GM18508 (cell line): ENCODE measurements around the gene CD82.
A peak's percentile ranks its signal among the peaks of the same experiment; 100 is the strongest.

ENCODE experiments used
- ATAC-seq: cut with Tn5 transposase; IDR thresholded peaks from one replicate; pipeline ENCODE4 v1.9.1; 2021; ENCODE audit warnings: moderate number of reproducible peaks; ENCODE audit not compliant: insufficient read depth, unreplicated experiment

Gene CD82, protein sequence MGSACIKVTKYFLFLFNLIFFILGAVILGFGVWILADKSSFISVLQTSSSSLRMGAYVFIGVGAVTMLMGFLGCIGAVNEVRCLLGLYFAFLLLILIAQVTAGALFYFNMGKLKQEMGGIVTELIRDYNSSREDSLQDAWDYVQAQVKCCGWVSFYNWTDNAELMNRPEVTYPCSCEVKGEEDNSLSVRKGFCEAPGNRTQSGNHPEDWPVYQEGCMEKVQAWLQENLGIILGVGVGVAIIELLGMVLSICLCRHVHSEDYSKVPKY

DNA sequence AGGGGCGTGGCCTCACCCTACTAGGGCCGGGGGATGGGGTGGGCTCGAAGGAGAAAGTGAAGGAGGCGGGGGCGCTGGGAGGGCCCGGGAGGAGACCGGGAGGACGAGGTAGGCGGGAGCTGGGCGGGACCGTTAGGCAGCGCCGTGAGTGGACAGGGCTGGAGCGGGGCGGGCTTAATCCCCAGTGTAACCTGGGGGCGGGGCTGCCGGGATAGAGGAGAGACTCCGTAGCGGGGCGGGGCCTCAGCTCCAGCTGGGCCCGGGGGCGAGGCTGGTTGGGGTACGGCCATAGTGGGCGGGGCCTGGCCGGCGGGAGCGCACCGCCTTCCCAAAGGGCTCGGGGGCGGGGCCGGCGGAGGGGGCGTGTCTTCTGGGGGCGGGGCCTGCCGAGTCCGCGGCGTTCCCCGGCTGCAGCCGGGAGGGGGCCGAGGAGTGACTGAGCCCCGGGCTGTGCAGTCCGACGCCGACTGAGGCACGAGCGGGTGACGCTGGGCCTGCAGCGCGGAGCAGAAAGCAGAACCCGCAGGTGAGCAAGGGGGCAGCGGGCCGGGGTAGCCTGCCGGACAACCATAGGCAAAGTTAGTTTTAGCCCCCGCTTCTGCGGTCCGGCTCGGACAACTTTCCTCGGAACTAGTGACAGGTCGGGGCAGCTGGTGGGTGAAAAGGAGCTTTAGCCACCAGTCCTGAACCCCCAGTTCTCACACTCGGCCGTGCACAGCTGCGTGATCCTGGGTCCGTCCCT, at the start of gene CD82:
Gene CD82 (plus strand): TSS at position 453 of the 742 bp plus-strand sequence. CDS start 29,000 bp downstream, outside the sequence.
- peak; percentile 38 for ATAC-seq

DNA sequence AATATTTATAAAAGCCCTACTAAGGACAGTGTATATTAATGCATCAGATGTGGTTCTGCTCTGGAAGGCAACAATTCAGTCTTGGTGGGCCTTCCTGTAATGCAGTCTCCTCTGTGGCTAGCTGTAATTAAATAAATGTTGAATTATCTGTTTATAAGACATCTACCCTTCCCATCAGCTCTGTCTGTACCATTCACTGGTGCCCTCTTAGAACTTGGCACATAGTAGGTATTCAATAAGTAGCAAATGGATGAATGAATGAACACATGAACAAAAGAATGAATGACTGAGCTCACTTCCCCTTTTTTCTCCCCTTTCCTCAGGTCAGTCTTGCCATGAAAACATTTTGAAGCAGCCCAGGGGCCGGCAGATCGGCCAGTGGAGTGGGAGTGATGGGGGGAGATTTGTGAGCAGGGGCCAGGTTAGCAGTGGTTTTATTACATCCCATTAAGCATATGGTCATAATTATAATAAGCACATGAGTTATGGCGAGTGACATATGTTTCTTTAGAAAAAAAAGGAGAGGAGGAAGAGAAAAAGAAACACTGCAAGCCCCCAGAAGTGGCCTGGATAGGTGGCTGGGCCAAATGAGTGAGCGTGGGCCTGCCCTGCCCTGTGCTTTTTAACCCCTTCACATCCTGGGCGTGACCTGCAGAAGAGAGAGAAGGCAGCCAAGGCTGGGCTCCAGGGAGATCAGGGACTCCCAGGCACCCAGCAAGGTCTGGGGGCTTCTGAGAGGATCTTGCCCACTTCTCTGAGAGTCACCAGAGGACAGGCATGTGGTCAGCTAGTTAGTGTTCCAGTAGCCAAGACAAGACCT, 48.6 kb upstream of the CD82 start:
- ATAC-seq: no peak

DNA sequence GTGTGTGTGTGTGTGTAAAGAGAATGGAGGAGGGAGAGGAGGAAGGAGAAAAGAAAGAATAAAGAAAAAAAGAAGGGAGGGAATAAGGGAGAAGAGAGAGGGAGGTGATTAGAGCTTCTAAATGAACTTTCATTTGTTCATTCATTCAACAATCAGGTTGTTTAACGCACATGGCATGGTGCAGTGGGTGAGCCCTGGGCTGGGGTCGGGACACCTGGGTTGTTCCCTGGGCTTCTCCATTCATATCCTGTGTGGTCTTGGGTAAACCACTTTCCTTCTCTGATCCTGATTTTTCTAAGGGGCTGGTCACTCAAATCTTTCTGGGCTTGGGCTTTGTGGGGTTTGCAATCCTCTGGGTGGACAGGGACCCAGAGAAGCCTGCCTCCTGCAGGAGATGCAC, 47.9 kb upstream of the CD82 start:
- ATAC-seq: no peak

DNA sequence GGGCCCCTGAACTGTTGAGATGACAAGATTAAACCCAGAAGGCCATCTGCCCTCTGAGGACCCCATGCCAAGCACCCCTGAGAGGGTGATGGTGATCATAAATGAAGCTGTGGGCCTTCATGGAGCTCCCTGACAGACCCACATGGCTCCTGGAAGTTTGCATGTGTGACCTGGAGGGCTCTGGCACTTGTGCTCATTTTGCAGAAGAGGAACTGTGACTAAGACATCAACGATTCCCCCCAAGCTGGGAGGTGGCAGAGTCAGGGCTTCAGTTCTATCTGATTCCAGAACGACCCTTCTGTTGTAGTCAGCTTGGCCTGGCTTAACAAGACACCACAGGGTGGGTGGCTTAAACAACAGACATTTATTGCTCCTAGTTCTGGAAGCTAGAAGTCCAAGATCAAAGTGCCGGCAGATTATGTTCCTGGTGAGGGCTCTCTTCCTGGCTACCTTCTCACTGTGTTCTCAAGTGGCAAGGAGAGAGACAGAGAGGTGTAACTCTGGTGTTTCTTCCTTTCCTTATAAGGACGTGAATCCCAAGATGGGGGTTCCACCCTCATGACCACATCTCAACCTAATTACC, 46.4 kb upstream of the CD82 start:
- no peak for ATAC-seq

DNA sequence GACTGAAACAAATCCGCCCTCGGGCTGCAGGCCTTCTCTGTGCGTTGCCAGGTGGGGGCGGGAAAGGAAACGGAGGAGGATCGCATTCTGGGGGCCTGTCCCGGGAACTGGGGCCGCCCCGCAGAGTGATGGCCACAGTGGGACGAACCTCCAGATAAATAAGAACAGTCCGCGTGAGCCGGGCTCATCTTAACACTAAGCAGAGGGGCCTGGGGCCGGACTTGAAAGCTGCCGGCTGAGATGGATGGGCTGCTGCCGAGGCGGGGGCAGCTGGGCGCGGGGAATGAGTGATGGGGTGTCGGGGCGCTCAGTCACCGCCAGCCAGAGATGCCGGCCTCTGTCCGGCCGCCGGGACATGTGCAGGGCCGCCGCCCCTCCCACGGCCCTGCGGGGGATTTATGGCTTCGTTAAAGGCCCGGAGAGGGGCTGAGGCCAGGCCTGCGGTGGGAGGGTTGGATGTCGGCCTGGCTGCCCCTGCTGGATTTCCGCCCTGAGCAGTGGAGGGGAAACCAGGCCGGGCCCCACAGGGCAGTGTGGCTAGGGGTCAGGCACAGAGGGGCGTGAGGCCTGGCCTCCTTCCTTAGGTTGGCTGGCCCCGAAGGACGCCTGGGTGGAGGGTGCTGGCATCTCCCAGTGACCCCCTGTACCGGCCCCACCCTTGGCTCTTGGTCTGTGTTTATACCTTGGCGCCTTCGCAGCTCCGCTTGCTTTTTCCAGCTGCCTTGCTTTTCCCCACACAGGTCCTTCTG, 45.3 kb upstream of the CD82 start:
- ATAC-seq: no peak

DNA sequence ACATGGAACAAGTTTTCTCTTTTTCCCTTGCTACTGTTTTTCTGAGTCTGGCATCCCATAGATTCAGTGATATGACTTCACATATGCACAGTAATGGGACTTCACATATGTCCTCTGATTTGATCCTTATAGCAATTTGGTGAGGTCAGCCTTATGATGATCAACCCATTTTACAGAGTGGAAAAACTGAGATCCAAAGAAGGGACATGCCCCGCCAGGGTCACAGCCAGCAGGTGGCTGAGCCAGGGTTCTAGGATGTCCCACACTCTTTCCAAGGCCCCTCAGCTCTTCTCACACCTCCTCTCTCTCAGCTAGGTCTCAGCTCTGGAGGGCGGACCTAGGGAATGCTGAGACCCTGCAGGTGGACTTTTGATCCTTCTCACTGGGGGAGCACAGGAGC, 44.3 kb upstream of the CD82 start:
- no peak for ATAC-seq

DNA sequence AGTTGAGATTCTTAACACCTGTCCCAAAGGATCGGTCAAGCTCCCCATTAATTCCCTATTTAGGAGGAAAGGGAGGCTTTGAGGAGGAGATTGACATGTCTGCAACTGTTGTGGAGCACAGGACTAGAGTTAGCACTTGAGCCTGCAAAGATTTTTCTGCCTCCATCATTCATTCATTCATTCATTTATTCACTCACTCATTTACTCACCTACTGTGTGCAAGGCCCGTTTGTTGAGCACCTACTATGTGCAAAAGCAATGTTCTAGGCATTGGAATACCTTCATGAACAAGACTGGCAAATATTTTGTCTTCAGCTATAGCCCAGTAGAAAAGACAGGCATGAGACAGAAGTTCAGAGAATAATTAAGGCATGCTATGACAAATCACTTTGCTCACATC, 43.2 kb upstream of the CD82 start:
- ATAC-seq: no peak

DNA sequence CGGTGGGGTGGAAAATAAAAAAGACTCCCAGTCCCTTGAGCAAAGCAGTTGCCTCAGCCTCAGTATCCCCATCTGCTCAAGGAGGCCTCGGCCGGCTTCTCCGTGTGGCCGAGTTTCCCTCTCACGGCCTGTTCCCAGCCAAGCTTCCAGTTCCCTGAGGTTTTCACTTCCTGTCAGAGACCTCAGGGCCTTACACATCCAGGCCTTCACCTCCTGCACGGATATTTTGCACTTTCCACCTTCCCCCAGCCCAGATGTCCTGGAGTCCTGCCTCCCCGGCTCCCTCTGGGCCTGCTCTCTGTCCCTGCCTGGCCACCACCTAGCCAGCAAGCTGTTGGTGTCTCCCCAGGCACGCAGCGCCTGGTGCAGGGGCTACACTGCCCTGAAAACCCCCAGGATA, 41.1 kb upstream of the CD82 start:
- no peak for ATAC-seq

DNA sequence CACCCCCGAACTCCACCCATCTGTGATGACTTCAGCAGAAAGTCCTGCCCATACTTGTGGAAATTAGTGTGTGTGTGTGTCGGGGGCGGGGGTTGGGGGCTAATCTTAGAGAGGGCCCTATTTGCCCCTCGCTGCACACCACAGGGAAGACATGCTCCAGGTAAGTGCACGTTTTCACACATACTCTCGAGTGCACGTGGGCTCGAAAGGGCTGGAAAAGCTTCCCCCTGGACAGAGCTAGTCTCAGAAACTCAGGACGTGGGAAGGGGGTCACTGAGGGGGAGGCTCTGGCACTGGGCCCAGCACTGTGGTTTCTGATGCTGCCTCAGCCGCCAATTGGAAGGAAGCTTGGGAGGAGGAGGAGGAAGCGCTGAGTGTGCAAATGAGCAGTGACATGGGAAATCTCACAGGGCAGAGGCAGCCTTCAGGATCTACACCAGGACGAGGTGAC, 40.7 kb upstream of the CD82 start:
- ATAC-seq: no peak

DNA sequence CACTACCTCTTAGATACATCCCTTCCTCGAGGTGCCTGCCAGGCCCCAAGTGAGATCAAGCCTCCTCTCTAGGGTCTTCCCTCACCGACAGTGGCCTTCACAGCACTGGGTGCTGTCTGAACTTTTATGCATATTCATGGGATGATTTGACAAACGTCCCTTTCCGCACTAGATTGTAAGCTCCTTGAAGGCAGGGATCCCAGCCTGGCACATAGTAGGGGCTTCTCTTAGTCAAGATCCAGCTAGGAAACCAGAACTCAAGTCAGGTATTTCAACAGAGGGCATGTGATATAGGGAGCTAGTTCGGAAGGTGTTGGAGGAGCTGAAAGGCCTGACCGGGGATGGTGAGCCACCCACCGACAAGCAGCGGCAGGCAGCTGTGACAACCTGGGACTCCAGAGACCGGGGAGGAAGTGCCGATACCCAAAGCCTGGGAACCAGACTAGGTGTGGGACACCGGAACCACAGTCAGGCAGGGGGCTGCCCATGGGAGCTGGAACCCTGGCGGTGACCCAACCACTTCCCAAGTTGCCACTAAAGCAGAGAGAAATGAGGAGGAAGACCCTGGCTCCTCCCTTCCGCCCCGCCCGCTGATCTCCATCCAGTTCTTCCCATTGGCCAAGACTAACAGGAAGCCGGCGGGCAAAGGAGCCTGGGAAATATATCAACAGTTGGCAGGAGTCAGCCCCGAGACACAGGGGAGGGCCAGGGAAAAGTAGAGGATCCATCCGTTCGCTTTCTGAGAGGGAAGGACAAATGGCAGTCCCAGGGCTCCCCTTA, 39.8 kb upstream of the CD82 start:
- ATAC-seq: no peak

DNA sequence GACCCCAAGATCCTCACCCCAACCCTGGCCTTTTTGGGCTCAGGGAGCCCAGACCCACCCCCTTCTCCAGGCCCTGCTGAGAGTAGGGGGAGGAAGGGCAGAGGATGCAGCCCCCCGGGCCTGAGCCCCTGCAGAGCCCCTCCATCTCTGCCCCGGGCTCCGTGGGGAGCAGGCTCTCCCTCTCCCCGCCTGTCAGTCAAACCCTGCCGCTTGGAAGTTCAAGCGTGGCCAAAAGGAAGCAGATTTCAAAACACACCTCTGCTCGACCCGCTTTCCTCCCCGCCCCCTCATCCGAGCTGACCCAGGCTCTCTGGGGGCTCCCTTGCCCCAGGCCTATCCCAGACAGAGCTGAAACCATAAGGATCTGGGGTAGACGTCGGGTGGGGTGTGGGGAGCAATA, 39.0 kb upstream of the CD82 start:
- no peak for ATAC-seq

DNA sequence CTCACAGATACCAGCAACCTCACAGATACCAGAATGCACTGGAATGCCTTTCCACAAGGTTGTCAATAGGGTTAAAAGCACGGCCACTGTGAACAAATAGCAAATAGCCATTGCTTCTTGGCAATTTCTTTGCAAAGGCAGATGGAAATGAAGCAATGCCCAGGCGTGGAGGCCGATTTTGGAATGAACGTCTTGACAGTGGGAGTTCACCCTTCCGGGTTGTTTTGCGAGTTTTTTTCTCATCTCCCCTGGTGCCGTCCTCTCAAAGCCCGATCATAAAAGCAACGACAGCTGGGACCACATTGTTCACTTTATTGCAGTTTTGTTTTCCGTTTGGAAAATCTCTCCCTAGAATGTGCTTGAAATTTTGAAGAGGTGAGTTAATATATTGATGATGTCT, 38.0 kb upstream of the CD82 start:
- ATAC-seq: no peak

DNA sequence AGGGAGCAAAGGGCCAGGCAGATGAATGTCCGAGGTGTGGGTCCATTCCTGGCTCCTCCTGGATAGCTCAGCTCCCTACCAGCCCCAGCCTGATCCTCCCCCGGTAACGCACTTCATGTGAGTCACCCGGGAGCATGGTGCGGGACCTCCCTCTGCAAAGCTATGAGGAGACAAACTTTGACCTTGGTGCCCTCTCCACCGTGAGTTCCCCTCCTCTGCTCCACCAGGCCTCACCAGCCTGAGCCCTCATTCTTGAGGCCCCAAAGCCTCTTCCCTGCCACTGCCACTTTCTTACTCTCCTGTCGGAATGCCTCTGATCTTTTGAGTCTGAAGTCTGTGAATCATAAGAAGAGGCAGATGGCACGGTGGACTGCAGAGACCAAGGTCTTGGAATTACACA, 37.4 kb upstream of the CD82 start:
- no peak for ATAC-seq

DNA sequence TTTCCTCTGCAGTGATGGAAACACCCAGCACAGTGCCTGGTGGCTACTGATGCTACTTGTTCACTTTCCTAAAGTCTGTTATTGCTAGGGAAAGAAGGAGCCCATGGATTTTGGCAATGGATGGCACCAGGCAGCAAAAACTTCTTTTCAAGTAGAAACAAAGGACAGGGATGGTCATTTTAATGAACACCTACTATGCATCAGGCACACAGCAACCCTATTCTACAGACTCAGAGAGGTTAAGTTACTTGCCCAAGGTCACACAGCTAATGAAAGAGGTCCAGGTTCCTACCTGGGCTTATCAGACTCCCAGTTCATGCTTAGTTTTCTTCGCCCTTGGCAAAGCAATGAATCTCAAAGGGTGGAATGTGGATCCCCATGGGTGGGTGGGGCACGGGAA, 36.9 kb upstream of the CD82 start:
- ATAC-seq: no peak

DNA sequence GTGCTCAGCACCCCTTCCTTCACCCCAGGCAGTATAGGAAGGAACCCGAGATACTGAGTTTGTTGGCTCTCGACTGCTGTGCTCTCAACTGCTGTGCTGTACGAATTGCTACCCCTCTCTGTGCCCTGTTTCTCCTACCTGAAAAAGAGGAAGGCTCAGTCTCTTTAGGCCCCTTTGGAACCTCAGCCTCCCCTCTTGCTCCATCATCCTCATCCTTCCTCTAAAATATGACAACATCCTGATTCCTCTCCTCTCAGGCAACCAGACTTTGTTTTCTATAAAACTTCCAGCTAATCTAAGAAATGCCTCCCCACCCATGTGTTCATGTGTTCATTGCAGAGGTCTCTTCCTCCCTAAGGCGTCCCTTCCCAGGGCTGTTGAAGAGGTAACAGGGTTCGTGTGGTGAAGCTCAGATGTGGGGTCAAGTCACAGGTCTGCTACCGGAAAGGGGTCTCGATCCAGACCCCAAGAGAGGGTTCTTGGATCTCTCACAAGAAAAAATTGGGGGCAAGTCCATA, 35.5 kb upstream of the CD82 start:
- no peak for ATAC-seq

DNA sequence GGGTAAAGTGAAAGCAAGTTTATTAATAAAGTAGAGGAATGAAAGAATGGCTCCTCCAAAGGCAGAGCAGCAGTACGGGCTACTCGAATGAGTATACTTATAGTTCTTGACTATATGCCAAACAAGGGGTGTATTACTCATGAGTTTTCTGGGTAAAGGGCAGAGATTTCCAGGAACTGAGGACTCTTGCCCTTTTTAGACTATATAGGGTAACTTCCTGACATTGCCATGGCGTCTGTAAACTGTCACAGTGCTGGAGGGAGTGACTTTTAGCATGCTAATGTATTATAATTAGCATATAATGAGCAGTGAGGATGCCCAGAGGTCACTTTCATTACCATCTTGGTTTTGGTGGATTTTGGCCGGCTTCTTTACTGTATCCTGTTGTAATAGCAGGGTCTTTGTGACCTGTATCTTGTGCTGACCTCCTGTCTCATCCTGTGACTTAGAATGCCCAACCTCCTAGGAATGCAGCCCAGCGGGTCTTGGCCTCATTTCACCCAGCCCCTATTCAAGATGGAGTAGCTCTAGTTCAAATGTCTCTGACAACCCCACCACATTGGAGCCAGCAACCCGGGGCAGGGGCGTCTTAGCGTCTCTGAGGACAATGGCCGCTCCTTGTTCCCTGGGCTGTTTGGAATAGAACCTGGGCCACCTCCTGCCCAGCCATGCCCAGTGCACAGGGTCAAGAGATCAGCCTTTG, 34.9 kb upstream of the CD82 start:
- no peak for ATAC-seq

DNA sequence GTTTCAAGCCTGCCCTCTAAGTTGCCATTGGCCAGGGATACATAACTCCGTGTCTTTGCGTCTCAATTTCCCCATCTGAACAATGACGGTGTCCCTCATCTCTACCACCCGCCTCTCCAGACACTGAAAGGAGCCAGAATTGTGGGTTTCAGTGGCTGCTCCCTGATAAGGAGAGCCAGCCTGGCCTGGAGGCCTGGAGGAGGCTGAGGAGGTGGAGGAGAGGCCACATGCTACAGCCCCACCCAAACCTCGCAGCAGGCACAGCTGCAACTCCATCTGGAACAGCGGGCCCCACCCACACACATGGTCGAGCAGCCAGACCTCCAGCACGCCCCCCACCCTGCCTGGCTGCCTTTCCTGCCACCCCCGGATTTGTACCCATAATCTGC, 34.4 kb upstream of the CD82 start:
- ATAC-seq: no peak

DNA sequence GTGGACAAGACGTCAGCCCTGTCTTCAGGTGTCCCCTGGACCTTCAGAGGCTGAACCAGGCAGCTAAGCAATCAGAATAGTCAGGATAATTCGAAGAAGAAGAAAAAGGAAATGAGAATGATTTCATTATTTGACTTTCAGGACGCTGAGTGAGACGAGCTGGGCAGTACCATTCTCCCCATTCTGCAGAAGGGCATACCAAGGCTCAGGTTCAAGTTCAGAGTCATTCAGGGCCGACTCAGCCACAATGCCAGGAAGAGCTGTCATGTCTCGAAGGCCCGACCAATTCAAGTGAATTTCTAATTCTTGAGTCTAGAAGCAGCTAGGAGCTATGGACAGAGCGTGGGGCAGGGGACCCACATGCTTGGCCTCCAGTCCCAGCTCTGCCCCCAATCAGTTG, 33.8 kb upstream of the CD82 start:
- no peak for ATAC-seq

DNA sequence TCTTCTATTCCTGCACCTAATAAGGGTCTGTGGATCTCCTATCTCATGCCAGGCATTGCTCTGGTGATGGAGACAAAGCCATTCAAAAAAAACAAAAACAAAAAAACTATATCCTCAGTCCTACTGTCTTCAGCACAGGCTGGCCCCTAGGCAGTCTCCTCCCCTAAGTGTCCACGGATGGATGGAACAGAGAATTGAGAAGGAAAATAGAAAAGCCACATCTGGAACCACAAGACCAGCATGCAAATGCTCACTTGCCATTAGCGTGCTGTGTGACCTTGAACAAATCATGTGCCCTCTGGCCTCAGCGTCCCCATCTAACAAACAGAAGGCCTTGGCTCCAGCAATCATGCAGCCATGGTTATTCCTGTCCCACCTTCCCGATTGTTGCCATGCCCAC, 32.7 kb upstream of the CD82 start:
- ATAC-seq: no peak
